GM13977 (cell line): ENCODE measurements around the gene TTLL10.

Experiments used
- DNase-seq: peaks from one replicate; pipeline ENCODE4 v3.0.0; 2012; ENCODE audit warnings: low spot score
- CTCF ChIP-seq: IDR thresholded peaks from 2 replicates; pipeline ENCODE4 v1.5.1; 2012; ENCODE audit warnings: mild to moderate bottlenecking, control low read depth; ENCODE audit not compliant: insufficient read depth; ENCODE audit errors: extremely low read depth, missing control alignments
- in situ Hi-C: fragments of 300-500 bp; cut with MboI; formaldehyde crosslinking; loops from one replicate; pipeline ENCODE4 v1.12.0; 2022; ENCODE audit warnings: low sequenced_read_pairs, low pct_unique_long_range_greater_than_20kb, mixed read lengths, inconsistent platforms; ENCODE audit not compliant: unreplicated experiment

Gene TTLL10

GRCh38 chr1:1145547-1145914 lies 28.1 kb upstream of the TTLL10 start:
- no peak for TF ChIP-seq CTCF
- DNase-seq, result no peak
- in situ Hi-C loops, result no loop called here

DNA sequence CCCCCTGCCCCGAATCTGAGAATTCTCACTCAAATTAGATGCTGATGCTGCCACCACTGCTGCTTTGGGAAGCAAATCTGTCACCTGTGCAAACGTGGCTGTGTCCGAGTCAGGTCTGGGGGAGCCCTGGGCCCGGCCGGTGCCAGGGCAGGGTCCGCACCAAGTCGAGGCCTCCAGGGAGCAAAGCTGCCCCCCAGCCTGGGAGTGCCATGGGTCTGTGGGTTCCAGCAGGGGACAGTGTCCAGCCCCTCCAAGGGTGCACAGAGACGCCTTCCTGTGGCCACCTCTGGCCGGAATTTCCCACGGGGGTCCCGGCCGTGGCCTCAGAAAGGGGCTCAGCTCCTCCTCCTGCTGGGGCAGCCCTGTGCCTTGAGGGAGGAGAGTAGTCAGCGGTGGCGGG lies 27.7 kb upstream of the TTLL10 start:
- no peak for TF ChIP-seq CTCF
- DNase-seq, result no peak
- in situ Hi-C loops, result no loop called here

DNA sequence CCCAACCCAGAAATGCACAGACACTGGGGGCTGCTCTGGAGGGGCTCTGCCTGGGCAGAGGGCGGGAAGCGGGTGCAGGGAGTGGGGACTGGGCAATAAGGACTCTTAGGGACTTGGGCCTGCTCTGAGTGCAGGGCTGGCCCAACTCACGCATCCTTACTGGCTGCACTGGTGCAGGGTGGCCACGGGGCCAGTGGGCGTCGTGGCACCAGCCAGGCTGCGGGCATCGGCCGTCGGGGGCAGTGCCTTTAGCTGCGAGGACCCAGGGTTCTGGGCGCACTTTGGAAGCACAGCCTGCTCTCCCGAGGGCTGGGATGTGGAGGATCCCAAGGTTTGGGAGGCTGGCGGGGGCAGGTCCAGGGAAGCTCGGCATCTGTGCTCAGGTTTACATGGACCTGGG lies 27.1 kb upstream of the TTLL10 start:
- no peak for TF ChIP-seq CTCF
- no peak for DNase-seq
- in situ Hi-C loops, result no loop called here

- DNase-seq, result no peak
- in situ Hi-C loops, result no loop called here
- no peak for TF ChIP-seq CTCF
Observed at GRCh38 chr1:1148061-1148460, 25.6 kb upstream of the TTLL10 start.

- TF ChIP-seq CTCF, result no peak
- in situ Hi-C loops, result no loop called here
- DNase-seq, result no peak
Observed at GRCh38 chr1:1148569-1148968, 25.1 kb upstream of the TTLL10 start.

- in situ Hi-C loops, result no loop called here
- DNase-seq, result no peak
- no peak for TF ChIP-seq CTCF
Observed at GRCh38 chr1:1149416-1149815, 24.3 kb upstream of the TTLL10 start.

DNA sequence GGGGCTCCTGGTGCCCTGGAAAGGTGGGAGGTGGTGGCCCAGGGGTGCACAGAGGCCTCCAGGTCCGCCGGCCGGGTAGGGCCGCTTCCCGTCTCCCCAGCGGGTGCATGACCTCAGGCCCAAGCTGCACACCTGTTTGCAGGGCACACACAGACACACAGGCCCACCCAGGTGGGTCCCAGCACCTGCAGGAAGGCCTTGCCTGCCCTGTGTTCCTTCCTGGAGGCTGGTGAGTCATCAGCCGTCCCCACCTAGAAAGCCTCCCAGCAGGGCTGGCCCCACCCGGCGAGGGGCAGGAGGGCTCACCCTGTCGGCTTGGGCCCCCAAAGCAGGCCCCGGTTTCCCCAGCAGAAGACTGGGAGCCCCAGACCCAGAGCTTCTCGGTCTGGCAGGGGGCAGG lies 23.6 kb upstream of the TTLL10 start:
- no peak for TF ChIP-seq CTCF
- in situ Hi-C loops, result no loop called here
- DNase-seq, result no peak
